ENCODE measurements around the gene ME3.

The ME3 gene

GRCh38 chr11:86483940-86484794 is 188.2 kb downstream of the ME3 start:
- DNase-seq: peak in 2 of 3 experiments; percentile 66 to 87

GRCh38 chr11:86483610-86483939 is 188.8 kb downstream of the ME3 start:
- no peak for DNase-seq

- no peak for DNase-seq
Measured at GRCh38 chr11:86482692-86483091, 189.7 kb downstream of the ME3 start.

- no peak for DNase-seq
Measured at GRCh38 chr11:86481399-86481798, 191.0 kb downstream of the ME3 start.

- no peak for DNase-seq
Measured at GRCh38 chr11:86478348-86478747, 194.1 kb downstream of the ME3 start.

GRCh38 chr11:86477495-86478155 is 194.8 kb downstream of the ME3 start:
- DNase-seq: no peak

- DNase-seq: no peak
Measured at GRCh38 chr11:86476109-86476861, 196.1 kb downstream of the ME3 start.

GRCh38 chr11:86475027-86475426 is 197.4 kb downstream of the ME3 start:
- DNase-seq: no peak

- no peak for DNase-seq
Measured at GRCh38 chr11:86473991-86474833, 198.2 kb downstream of the ME3 start.

GRCh38 chr11:86469491-86470388 is 202.7 kb downstream of the ME3 start:
- DNase-seq: no peak

- DNase-seq: no peak
Measured at GRCh38 chr11:86468169-86468568, 204.2 kb downstream of the ME3 start.

- DNase-seq: peak in 1 of 3 experiments; percentile 56
Measured at GRCh38 chr11:86464509-86465221, 207.8 kb downstream of the ME3 start.

- no peak for DNase-seq
Measured at GRCh38 chr11:86463955-86464354, 208.5 kb downstream of the ME3 start.

GRCh38 chr11:86463120-86463519 is 209.3 kb downstream of the ME3 start:
- DNase-seq: peak in 1 of 3 experiments; percentile 29

GRCh38 chr11:86461892-86462291 is 210.5 kb downstream of the ME3 start:
- no peak for DNase-seq

GRCh38 chr11:86460461-86461385 is 211.7 kb downstream of the ME3 start:
- DNase-seq: peak in 1 of 3 experiments; percentile 37

GRCh38 chr11:86459682-86460460 is 212.5 kb downstream of the ME3 start:
- DNase-seq: no peak

GRCh38 chr11:86459002-86459385 is 213.4 kb downstream of the ME3 start:
- DNase-seq: no peak

Data from NCI-H1417 (cell line).